SU-DHL-6 (cell line): ENCODE data around the gene DYNLT2B.

ENCODE experiments used
- EZH2phosphoT487 ChIP-seq: fragments of 200-600 bp; sonication (generic), shearing (Covaris generic); conservative IDR thresholded peaks from 2 replicates; pipeline ENCODE4 v1.6.1; 2018; ENCODE audit warnings: mild to moderate bottlenecking, antibody characterized with exemption, low read length, moderate library complexity, mixed read lengths
- TF ChIP-seq, protein P1 (sequence below): fragments of 200-600 bp; sonication (generic); IDR thresholded peaks from one replicate; pipeline ENCODE4 v1.5.1; 2017; ENCODE audit warnings: antibody characterized with exemption, mild to moderate bottlenecking, low read length, moderate library complexity; ENCODE audit not compliant: insufficient read depth, poor library complexity, severe bottlenecking

GRCh38 chr3:196351541-196351940 is 33.5 kb upstream of the DYNLT2B start:
- TF ChIP-seq, protein P1, sequence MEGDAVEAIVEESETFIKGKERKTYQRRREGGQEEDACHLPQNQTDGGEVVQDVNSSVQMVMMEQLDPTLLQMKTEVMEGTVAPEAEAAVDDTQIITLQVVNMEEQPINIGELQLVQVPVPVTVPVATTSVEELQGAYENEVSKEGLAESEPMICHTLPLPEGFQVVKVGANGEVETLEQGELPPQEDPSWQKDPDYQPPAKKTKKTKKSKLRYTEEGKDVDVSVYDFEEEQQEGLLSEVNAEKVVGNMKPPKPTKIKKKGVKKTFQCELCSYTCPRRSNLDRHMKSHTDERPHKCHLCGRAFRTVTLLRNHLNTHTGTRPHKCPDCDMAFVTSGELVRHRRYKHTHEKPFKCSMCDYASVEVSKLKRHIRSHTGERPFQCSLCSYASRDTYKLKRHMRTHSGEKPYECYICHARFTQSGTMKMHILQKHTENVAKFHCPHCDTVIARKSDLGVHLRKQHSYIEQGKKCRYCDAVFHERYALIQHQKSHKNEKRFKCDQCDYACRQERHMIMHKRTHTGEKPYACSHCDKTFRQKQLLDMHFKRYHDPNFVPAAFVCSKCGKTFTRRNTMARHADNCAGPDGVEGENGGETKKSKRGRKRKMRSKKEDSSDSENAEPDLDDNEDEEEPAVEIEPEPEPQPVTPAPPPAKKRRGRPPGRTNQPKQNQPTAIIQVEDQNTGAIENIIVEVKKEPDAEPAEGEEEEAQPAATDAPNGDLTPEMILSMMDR = no peak
- no peak for TF ChIP-seq EZH2phosphoT487
